B cell (primary cell): Measurements from ENCODE around the gene HES6. TPM values are rescaled to one million over a fixed set of nuclear protein-coding genes. Genes with fewer than 3 reads are reported as not detected.

ENCODE experiments used
- ATAC-seq: fragments of 200-7000 bp; cut with Tn5 transposase; one replicate; pipeline ENCODE4 v1.10.0; 2021; ENCODE audit warnings: low read depth, mild to moderate bottlenecking, moderate number of reproducible peaks, moderate library complexity
- CTCF ChIA-PET: fragments of 350-600 bp; sonication (Branson Sonifier 250); formaldehyde crosslinking; loops from one replicate; lab custom pipeline; 2021; ENCODE audit warnings: antibody characterized with exemption, inconsistent platforms; lab: Charles Lee
- POLR2A ChIA-PET: fragments of 350-600 bp; sonication (Branson Sonifier 250); formaldehyde crosslinking; loops from one replicate; lab custom pipeline; 2021; ENCODE audit warnings: antibody characterized with exemption; lab: Charles Lee
- DNase-seq: peaks from one replicate; pipeline ENCODE4 v3.0.0; 2013
- H2AFZ ChIP-seq: 2 replicates; pipeline ENCODE4 v1.6.1; 2012; ENCODE audit warnings: mild to moderate bottlenecking, low read depth, low read length; ENCODE audit not compliant: insufficient read depth, poor library complexity, severe bottlenecking
- H3K27ac ChIP-seq, 2 donors: 1 replicate in 1 of 2; 2 replicates in 1 of 2; pipeline ENCODE4 v1.5.1; 2012 to 2013; ENCODE audit warnings: low read length in 2 of 2, mild to moderate bottlenecking in 2 of 2, moderate library complexity in 1 of 2
- H3K27me3 ChIP-seq, 4 experiments: fragments of 200-600 bp in 1 of 4; sonication (generic) in 1 of 4; replicated peaks in 1 of 4; 1 replicate in 2 of 4; 2 replicates in 2 of 4; pipeline versions ENCODE4 v1.6.1 to v1.7.0; 2013 to 2016; ENCODE audit warnings: low read length in 3 of 4, mild to moderate bottlenecking in 2 of 4, mixed read lengths in 1 of 4, moderate library complexity in 1 of 4; ENCODE audit not compliant: insufficient read depth in 4 of 4, control insufficient read depth in 3 of 4; ENCODE audit errors: control extremely low read depth in 1 of 4
- H3K36me3 ChIP-seq, 2 experiments: replicated peaks in 1 of 2; 1 replicate in 1 of 2; 2 replicates in 1 of 2; pipeline versions ENCODE4 v1.6.1 to v1.7.1; 2013; ENCODE audit warnings: low read length in 1 of 2; ENCODE audit not compliant: insufficient read depth in 2 of 2, control insufficient read depth in 1 of 2; ENCODE audit errors: control extremely low read depth in 1 of 2, extremely low read depth in 1 of 2
- H3K4me1 ChIP-seq, 2 donors: fragments of 200-600 bp in 1 of 2; sonication (generic) in 1 of 2; 1 replicate in 1 of 2; 2 replicates in 1 of 2; pipeline versions ENCODE4 v1.5.1 to v1.6.1; 2013 to 2017; ENCODE audit warnings: low read length in 2 of 2; ENCODE audit not compliant: control insufficient read depth in 2 of 2, insufficient read depth in 2 of 2
- H3K4me2 ChIP-seq: replicated peaks from 2 replicates; pipeline ENCODE3; 2012; ENCODE audit warnings: mild to moderate bottlenecking, low read depth, low read length; ENCODE audit not compliant: poor library complexity, severe bottlenecking
- H3K4me3 ChIP-seq, 5 experiments: fragments of 200-600 bp in 1 of 5; sonication (generic) in 1 of 5; 1 replicate in 3 of 5; 2 replicates in 2 of 5; pipeline versions ENCODE4 v1.5.1 to v1.7.0; 2011 to 2016; ENCODE audit warnings: low read length in 4 of 5, mild to moderate bottlenecking in 4 of 5, low read depth in 2 of 5, control low read depth in 1 of 5, moderate library complexity in 1 of 5; ENCODE audit not compliant: insufficient read depth in 1 of 5; ENCODE audit errors: control extremely low read depth in 1 of 5, extremely low read depth in 1 of 5
- H3K79me2 ChIP-seq: fragments of 200-600 bp; sonication (generic); one replicate; pipeline ENCODE4 v1.6.0; 2016; ENCODE audit warnings: low read length; ENCODE audit not compliant: control insufficient read depth, insufficient read depth
- H3K9ac ChIP-seq: fragments of 200-600 bp; sonication (generic); 2 replicates; pipeline ENCODE4 v1.6.1; 2017; ENCODE audit warnings: mild to moderate bottlenecking, low read length, moderate library complexity
- H3K9me3 ChIP-seq, 3 donors: one replicate each; pipeline versions ENCODE4 v1.6.1 to v1.7.1; 2013; ENCODE audit warnings: low read length in 2 of 3; ENCODE audit not compliant: control insufficient read depth in 2 of 3, insufficient read depth in 1 of 3; ENCODE audit errors: control extremely low read depth in 1 of 3
- H4K20me1 ChIP-seq: 2 replicates; pipeline ENCODE4 v1.6.0; 2012; ENCODE audit warnings: mild to moderate bottlenecking, low read length; ENCODE audit not compliant: insufficient read depth, control insufficient read depth, poor library complexity, severe bottlenecking
- H3K27ac Mint-ChIP-seq: one replicate; pipeline ENCODE4 v1.8.0; 2021; ENCODE audit warnings: mixed read lengths
- H3K27me3 Mint-ChIP-seq: one replicate; pipeline ENCODE4 v1.8.0; 2021; ENCODE audit warnings: mixed read lengths
- H3K4me1 Mint-ChIP-seq: one replicate; pipeline ENCODE4 v1.8.0; 2021; ENCODE audit warnings: mixed read lengths
- H3K4me3 Mint-ChIP-seq: one replicate; pipeline ENCODE4 v1.8.0; 2021; ENCODE audit warnings: mixed read lengths
- H3K9me3 Mint-ChIP-seq: one replicate; pipeline ENCODE4 v1.8.0; 2022; ENCODE audit warnings: mixed read lengths; ENCODE audit not compliant: insufficient read depth
- CTCF ChIP-seq: fragments of 200-600 bp; IDR thresholded peaks from one replicate; pipeline ENCODE4 v1.8.0; 2022; ENCODE audit warnings: antibody characterized with exemption, mild to moderate bottlenecking
- EZH2 ChIP-seq: IDR thresholded peaks from 2 replicates; pipeline ENCODE4 v1.6.1; 2012; ENCODE audit warnings: borderline replicate concordance, low read depth, mild to moderate bottlenecking, moderate library complexity, low read length; ENCODE audit not compliant: insufficient read depth, poor library complexity, severe bottlenecking
- WGBS: methylation state at CpG from one replicate; pipeline ENCODE4 v1.1.5; 2013; ENCODE audit warnings: missing lambda C conversion rate; ENCODE audit not compliant: insufficient coverage; 5-methylcytosine and 5-hydroxymethylcytosine counted together
- intact Hi-C: fragments of 100-400 bp; cut with micrococcal nuclease; formaldehyde crosslinking; loops from one replicate; pipeline ENCODE4 v1.10.0; 2022
- polyA plus RNA-seq: library from polyadenylated mRNA; depleted of rRNA; stranded (reverse); fragments of >200 nt; gene quantifications from 2 replicates; pipeline ENCODE4 v1.2.3, GENCODE V29; 2012
- total RNA-seq, 2 donors: library from RNA; stranded (reverse); fragments of 120-200 nt in 1 of 2; gene quantifications; 1 replicate in 1 of 2; 2 replicates in 1 of 2; pipeline versions ENCODE4 v1.2.3 to v1.2.4, GENCODE V29; 2013 to 2022

The HES6 gene
- total and polyA plus RNA-seq, 2 donors (not counting 1 experiment from before 2014, with no cell fraction given), result 6.5 to 14.3 TPM

- TF ChIP-seq CTCF (no peak), EZH2 (no peak)
- ATAC-seq (no peak), DNase-seq (no peak)
- Histone ChIP-seq H3K27ac (no peak overlapping the region), H3K4me2 (no peak overlapping the region), H3K4me3 (no peak overlapping the region), H3K9me3 (peaks cover 0 to 13% (median 0%) of the 10 kb centered on the region in 3 donors), H3K79me2 (peaks cover 55% of the 10 kb centered on the region), H2AFZ (no peak overlapping the region), H3K36me3 (peaks cover 0 to 21% of the 10 kb centered on the region in 2 experiments), H3K4me1 (peaks cover 11 to 13% of the 10 kb centered on the region in 2 donors), H3K9ac (no peak overlapping the region), H3K27me3 (no peaks in the 10 kb centered on the region), H4K20me1 (peaks cover 56% of the 10 kb centered on the region)
- ChIA-PET CTCF (no interaction called here), POLR2A (no interaction called here)
- H3K9me3 Mint-ChIP-seq, result no peaks in the 10 kb centered on the region
- H3K4me3 Mint-ChIP-seq, result no peak overlapping the region
- no peak overlapping the region for H3K27ac Mint-ChIP-seq
- intact Hi-C loops, result loop anchor here (10.0 kb wide), 1 partner anchor 605 kb away; no protein-coding TSS in a partner anchor
- H3K4me1 Mint-ChIP-seq, result peaks cover 38% of the 10 kb centered on the region
- H3K27me3 Mint-ChIP-seq, result no peaks in the 10 kb centered on the region
- WGBS, result 100% methylated on average over 8 of the region's 12 CpGs
Measured at GRCh38 chr2:238280083-238280825, 40.4 kb upstream of the HES6 start.

GRCh38 chr2:238279324-238279682 is 39.5 kb upstream of the HES6 start:
- no peak overlapping the region for H3K4me3 ChIP-seq
- no peak overlapping the region for H2AFZ ChIP-seq
- no peak for TF ChIP-seq EZH2
- no peak for TF ChIP-seq CTCF
- H3K9ac ChIP-seq, result no peak overlapping the region
- H3K27ac ChIP-seq, result no peak overlapping the region
- WGBS, result 91% methylated on average over 6 of the region's 6 CpGs
- Mint-ChIP-seq H3K4me3 (no peak overlapping the region), H3K4me1 (peaks cover 34% of the 10 kb centered on the region), H3K9me3 (no peaks in the 10 kb centered on the region), H3K27ac (no peak overlapping the region), H3K27me3 (no peaks in the 10 kb centered on the region)
- intact Hi-C loops, result no loop called here
- CTCF ChIA-PET, result no interaction called here
- H3K4me1 ChIP-seq, result peaks cover 11 to 13% of the 10 kb centered on the region in 2 donors
- ATAC-seq, result no peak
- peaks cover 55% of the 10 kb centered on the region for H4K20me1 ChIP-seq
- no peak for DNase-seq
- POLR2A ChIA-PET, result no interaction called here
- peaks cover 0 to 13% (median 0%) of the 10 kb centered on the region in 3 donors for H3K9me3 ChIP-seq
- H3K79me2 ChIP-seq, result peaks cover 46% of the 10 kb centered on the region
- H3K36me3 ChIP-seq, result peaks cover 0 to 30% of the 10 kb centered on the region in 2 experiments
- H3K27me3 ChIP-seq, result no peaks in the 10 kb centered on the region
- no peak overlapping the region for H3K4me2 ChIP-seq
